ENCODE results near the gene UBE2C. TPM values are rescaled to one million over a fixed set of nuclear protein-coding genes. Genes with fewer than 3 reads are reported as not detected.
A peak's percentile ranks its signal among the peaks of the same experiment; 100 is the strongest.

Gene UBE2C
- polyA plus RNA-seq, 1 donor from 2014 or later = 2.5 TPM

DNA sequence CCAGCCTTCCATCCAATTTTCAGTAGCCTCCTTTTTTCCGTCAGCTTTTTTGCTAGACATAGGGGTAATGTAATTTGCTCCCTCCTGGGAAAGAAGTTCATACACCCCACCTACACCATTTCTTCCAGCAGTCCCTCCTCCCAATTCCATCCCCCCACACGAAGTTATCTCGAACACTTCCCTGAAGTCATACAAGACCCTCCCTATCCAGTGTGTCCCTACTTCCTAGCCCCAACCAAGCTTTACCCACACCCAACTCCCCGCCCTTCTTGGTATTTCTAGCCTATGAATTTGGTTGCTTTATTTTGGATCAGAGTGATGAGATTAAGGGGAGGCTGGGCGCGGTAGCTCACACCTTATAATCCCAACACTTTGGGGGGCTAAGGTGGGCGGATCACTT is 1.0 kb downstream of the UBE2C start:
- H3K27ac ChIP-seq (ENCODE audit: low read length) = no peak overlapping the region
- no peak overlapping the region for H3K4me2 ChIP-seq (ENCODE audit: low read length)
- no peaks in the 10 kb centered on the region for H3K9me3 ChIP-seq (ENCODE audit: low read length)
- H3K9me2 ChIP-seq (ENCODE audit: insufficient read depth, low read length) = no peaks in the 10 kb centered on the region
- H3F3A ChIP-seq (ENCODE audit: insufficient read depth, low read length, poor library complexity, severe bottlenecking) = no peaks in the 10 kb centered on the region
- TF ChIP-seq, protein P1, sequence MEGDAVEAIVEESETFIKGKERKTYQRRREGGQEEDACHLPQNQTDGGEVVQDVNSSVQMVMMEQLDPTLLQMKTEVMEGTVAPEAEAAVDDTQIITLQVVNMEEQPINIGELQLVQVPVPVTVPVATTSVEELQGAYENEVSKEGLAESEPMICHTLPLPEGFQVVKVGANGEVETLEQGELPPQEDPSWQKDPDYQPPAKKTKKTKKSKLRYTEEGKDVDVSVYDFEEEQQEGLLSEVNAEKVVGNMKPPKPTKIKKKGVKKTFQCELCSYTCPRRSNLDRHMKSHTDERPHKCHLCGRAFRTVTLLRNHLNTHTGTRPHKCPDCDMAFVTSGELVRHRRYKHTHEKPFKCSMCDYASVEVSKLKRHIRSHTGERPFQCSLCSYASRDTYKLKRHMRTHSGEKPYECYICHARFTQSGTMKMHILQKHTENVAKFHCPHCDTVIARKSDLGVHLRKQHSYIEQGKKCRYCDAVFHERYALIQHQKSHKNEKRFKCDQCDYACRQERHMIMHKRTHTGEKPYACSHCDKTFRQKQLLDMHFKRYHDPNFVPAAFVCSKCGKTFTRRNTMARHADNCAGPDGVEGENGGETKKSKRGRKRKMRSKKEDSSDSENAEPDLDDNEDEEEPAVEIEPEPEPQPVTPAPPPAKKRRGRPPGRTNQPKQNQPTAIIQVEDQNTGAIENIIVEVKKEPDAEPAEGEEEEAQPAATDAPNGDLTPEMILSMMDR (IDR thresholded peaks at IDR 0.05; ENCODE audit: poor library complexity, severe bottlenecking) = no peak
- TF ChIP-seq, protein P2, sequence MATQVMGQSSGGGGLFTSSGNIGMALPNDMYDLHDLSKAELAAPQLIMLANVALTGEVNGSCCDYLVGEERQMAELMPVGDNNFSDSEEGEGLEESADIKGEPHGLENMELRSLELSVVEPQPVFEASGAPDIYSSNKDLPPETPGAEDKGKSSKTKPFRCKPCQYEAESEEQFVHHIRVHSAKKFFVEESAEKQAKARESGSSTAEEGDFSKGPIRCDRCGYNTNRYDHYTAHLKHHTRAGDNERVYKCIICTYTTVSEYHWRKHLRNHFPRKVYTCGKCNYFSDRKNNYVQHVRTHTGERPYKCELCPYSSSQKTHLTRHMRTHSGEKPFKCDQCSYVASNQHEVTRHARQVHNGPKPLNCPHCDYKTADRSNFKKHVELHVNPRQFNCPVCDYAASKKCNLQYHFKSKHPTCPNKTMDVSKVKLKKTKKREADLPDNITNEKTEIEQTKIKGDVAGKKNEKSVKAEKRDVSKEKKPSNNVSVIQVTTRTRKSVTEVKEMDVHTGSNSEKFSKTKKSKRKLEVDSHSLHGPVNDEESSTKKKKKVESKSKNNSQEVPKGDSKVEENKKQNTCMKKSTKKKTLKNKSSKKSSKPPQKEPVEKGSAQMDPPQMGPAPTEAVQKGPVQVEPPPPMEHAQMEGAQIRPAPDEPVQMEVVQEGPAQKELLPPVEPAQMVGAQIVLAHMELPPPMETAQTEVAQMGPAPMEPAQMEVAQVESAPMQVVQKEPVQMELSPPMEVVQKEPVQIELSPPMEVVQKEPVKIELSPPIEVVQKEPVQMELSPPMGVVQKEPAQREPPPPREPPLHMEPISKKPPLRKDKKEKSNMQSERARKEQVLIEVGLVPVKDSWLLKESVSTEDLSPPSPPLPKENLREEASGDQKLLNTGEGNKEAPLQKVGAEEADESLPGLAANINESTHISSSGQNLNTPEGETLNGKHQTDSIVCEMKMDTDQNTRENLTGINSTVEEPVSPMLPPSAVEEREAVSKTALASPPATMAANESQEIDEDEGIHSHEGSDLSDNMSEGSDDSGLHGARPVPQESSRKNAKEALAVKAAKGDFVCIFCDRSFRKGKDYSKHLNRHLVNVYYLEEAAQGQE (IDR thresholded peaks at IDR 0.05; ENCODE audit: borderline replicate concordance) = no peak
- TF ChIP-seq TAF1 (IDR thresholded peaks at IDR 0.05; ENCODE audit: low read depth) = no peak
- no peak for TF ChIP-seq MXI1 (conservative IDR thresholded peaks at IDR 0.05; ENCODE audit: poor library complexity, severe bottlenecking)
- no peak for TF ChIP-seq SMC3 (conservative IDR thresholded peaks at IDR 0.05; ENCODE audit: poor library complexity)
- TF ChIP-seq POLR2AphosphoS5 (IDR thresholded peaks at IDR 0.05) = no peak
- TF ChIP-seq EP300 (conservative IDR thresholded peaks at IDR 0.05; ENCODE audit: poor library complexity, severe bottlenecking) = no peak
- no peak for TF ChIP-seq RAD21 (conservative IDR thresholded peaks at IDR 0.05)
- TF ChIP-seq EZH2 (IDR thresholded peaks at IDR 0.05; ENCODE audit: borderline replicate concordance, insufficient read depth, low read length, poor library complexity, severe bottlenecking) = no peak
- no peak overlapping the region for H3K9ac ChIP-seq (ENCODE audit: low read length)
- H3K27me3 ChIP-seq (ENCODE audit: insufficient read depth, low read depth, low read length) = no peaks in the 10 kb centered on the region
- peak overlapping the region; percentile 72 for H3K4me3 ChIP-seq (ENCODE audit: low read length)
- no peak overlapping the region for H2AFZ ChIP-seq (ENCODE audit: low read depth, low read length)
- peaks cover 9% of the 10 kb centered on the region for H3K79me2 ChIP-seq (replicated peaks; ENCODE audit: insufficient read depth, low read length)
- H4K20me1 ChIP-seq (ENCODE audit: insufficient read depth) = no peaks in the 10 kb centered on the region
- H3K36me3 ChIP-seq (ENCODE audit: insufficient read depth, low read length) = peaks cover 8% of the 10 kb centered on the region

- no peaks in the 10 kb centered on the region for H3K27me3 ChIP-seq (ENCODE audit: insufficient read depth, low read depth, low read length)
- no peak overlapping the region for H3K4me2 ChIP-seq (ENCODE audit: low read length)
- H3K9me3 ChIP-seq (ENCODE audit: low read length) = no peaks in the 10 kb centered on the region
- peaks cover 9% of the 10 kb centered on the region for H3K79me2 ChIP-seq (replicated peaks; ENCODE audit: insufficient read depth, low read length)
- no peaks in the 10 kb centered on the region for H3F3A ChIP-seq (ENCODE audit: insufficient read depth, low read length, poor library complexity, severe bottlenecking)
- no peak overlapping the region for H3K27ac ChIP-seq (ENCODE audit: low read length)
- peaks cover 8% of the 10 kb centered on the region for H3K36me3 ChIP-seq (ENCODE audit: insufficient read depth, low read length)
- H4K20me1 ChIP-seq (ENCODE audit: insufficient read depth) = no peaks in the 10 kb centered on the region
- TF ChIP-seq MXI1 (conservative IDR thresholded peaks at IDR 0.05; ENCODE audit: poor library complexity, severe bottlenecking) (no peak), TAF1 (IDR thresholded peaks at IDR 0.05; ENCODE audit: low read depth) (no peak), EZH2 (IDR thresholded peaks at IDR 0.05; ENCODE audit: borderline replicate concordance, insufficient read depth, low read length, poor library complexity, severe bottlenecking) (no peak), SMC3 (conservative IDR thresholded peaks at IDR 0.05; ENCODE audit: poor library complexity) (no peak), POLR2AphosphoS5 (IDR thresholded peaks at IDR 0.05) (no peak), EP300 (conservative IDR thresholded peaks at IDR 0.05; ENCODE audit: poor library complexity, severe bottlenecking) (no peak), RAD21 (conservative IDR thresholded peaks at IDR 0.05) (no peak)
- TF ChIP-seq, protein P1 (IDR thresholded peaks at IDR 0.05; ENCODE audit: poor library complexity, severe bottlenecking) = no peak
- TF ChIP-seq, protein P2 (IDR thresholded peaks at IDR 0.05; ENCODE audit: borderline replicate concordance) = no peak
- no peak overlapping the region for H3K9ac ChIP-seq (ENCODE audit: low read length)
- no peaks in the 10 kb centered on the region for H3K9me2 ChIP-seq (ENCODE audit: insufficient read depth, low read length)
- no peak overlapping the region for H3K4me3 ChIP-seq (ENCODE audit: low read length)
- H2AFZ ChIP-seq (ENCODE audit: low read depth, low read length) = no peak overlapping the region
Observed at GRCh38 chr20:45814314-45814713, 1.9 kb downstream of the UBE2C start.

All from neural cell (in vitro differentiated cells).